PC-9 (cell line): ENCODE data around the gene CLIC1.

ENCODE experiments used
- EZH2 ChIP-seq: fragments of 200-600 bp; sonication (generic); IDR thresholded peaks from 2 replicates; pipeline ENCODE4 v1.8.0; 2017; ENCODE audit warnings: antibody characterized with exemption, low read depth
- TF ChIP-seq, protein P1 (sequence below): fragments of 200-600 bp; sonication (generic); conservative IDR thresholded peaks from 2 replicates; pipeline ENCODE4 v1.6.1; 2017; ENCODE audit warnings: mixed run types, antibody characterized with exemption, mild to moderate bottlenecking, moderate library complexity

DNA sequence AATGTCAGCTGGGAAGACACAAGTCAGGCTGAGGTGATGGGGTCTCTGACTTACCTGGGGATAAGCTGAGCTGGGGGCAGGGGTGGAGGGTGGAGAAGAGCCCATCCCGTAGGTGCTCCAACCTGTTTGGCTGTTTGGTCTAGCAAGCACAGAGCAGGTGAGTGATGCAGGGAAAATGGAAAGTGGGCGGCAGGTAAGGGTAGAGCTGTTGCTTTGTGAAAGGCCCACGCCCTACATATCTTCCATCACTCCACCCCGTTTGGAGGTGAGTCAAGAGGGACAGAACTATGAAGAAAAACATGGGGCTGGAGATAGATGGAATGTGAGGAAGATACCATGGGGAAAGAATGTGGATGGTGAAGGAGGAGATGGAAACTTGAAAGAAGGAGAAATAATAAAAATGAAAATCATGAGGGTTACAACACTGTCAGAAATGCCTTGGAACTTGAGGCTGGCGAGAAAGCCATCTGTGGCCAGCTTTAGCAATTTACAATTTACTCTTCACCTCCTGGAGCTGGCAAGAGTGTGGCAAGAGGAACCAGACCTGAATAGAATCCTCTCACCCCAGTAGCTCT is 16.0 kb downstream of the CLIC1 start:
- TF ChIP-seq, protein P1, sequence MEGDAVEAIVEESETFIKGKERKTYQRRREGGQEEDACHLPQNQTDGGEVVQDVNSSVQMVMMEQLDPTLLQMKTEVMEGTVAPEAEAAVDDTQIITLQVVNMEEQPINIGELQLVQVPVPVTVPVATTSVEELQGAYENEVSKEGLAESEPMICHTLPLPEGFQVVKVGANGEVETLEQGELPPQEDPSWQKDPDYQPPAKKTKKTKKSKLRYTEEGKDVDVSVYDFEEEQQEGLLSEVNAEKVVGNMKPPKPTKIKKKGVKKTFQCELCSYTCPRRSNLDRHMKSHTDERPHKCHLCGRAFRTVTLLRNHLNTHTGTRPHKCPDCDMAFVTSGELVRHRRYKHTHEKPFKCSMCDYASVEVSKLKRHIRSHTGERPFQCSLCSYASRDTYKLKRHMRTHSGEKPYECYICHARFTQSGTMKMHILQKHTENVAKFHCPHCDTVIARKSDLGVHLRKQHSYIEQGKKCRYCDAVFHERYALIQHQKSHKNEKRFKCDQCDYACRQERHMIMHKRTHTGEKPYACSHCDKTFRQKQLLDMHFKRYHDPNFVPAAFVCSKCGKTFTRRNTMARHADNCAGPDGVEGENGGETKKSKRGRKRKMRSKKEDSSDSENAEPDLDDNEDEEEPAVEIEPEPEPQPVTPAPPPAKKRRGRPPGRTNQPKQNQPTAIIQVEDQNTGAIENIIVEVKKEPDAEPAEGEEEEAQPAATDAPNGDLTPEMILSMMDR: no peak
- no peak for TF ChIP-seq EZH2
